Uterus (tissue), 4 donors: Measurements from ENCODE around the gene SPDEF. TPM values are rescaled to one million over a fixed set of nuclear protein-coding genes. Genes with fewer than 3 reads are reported as not detected.

Experiments used
- DNase-seq, 2 donors: peaks; one replicate each; pipeline ENCODE4 v3.0.0-alpha.2; 2019 to 2020
- H3K27ac ChIP-seq, 2 donors: fragments of 200-600 bp; sonication (generic); 1 replicate in 1 of 2; 2 replicates in 1 of 2; pipeline ENCODE4 v1.5.1; 2016 to 2018
- H3K27me3 ChIP-seq, 2 donors: fragments of 200-600 bp; sonication (generic); one replicate each; pipeline ENCODE4 v1.5.1; 2018 to 2019; ENCODE audit warnings: control low read depth in 1 of 2
- H3K36me3 ChIP-seq, 2 donors: fragments of 200-600 bp; sonication (generic); one replicate each; pipeline ENCODE4 v1.5.1; 2019; ENCODE audit warnings: control low read depth in 1 of 2
- H3K4me1 ChIP-seq, 2 donors: fragments of 200-600 bp; sonication (generic); one replicate each; pipeline ENCODE4 v1.5.1; 2018 to 2019; ENCODE audit warnings: control low read depth in 1 of 2
- H3K4me3 ChIP-seq, 2 donors: fragments of 200-600 bp; sonication (generic); 1 replicate in 1 of 2; 2 replicates in 1 of 2; pipeline ENCODE4 v1.5.1; 2018 to 2019; ENCODE audit warnings: mild to moderate bottlenecking in 1 of 2
- H3K9me3 ChIP-seq, 2 donors: fragments of 200-600 bp; sonication (generic); one replicate each; pipeline ENCODE4 v1.5.1; 2019; ENCODE audit warnings: control low read depth in 1 of 2
- POLR2A ChIP-seq, 2 donors: fragments of 450-650 bp; IDR thresholded peaks; one replicate each; pipeline ENCODE4 v1.6.1; 2016; ENCODE audit warnings: antibody characterized with exemption in 2 of 2, mild to moderate bottlenecking in 1 of 2, moderate library complexity in 1 of 2
- intact Hi-C: fragments of 100-400 bp; cut with DNase I; formaldehyde crosslinking; loops from one replicate; pipeline ENCODE4 v1.15.1; 2023; ENCODE audit warnings: low total_unique reads
- total RNA-seq, 4 donors: library from RNA; depleted of rRNA in 3 of 4; stranded (reverse); fragments of >200 nt in 3 of 4; gene quantifications; one replicate each; pipeline versions ENCODE4 v1.1.0 to v1.2.4, GENCODE V29; 2014 to 2023
- TF ChIP-seq, protein P1 (sequence below), 4 experiments: fragments of 200-600 bp in 2 of 4; fragments of 450-650 bp in 2 of 4; sonication (generic) in 2 of 4; IDR thresholded peaks; one replicate each; pipeline ENCODE4 v1.5.1; 2016 to 2019; ENCODE audit warnings: antibody characterized with exemption in 4 of 4, mild to moderate bottlenecking in 2 of 4, moderate library complexity in 1 of 4
- donor health status: DM: yes; HTN: yes; CAD: no.

SPDEF gene
- 1 to 10 TPM in 1 of 4 donors, under 1 TPM in 1, not detected in 2; 0.52 to 1.5 TPM for total RNA-seq

DNA sequence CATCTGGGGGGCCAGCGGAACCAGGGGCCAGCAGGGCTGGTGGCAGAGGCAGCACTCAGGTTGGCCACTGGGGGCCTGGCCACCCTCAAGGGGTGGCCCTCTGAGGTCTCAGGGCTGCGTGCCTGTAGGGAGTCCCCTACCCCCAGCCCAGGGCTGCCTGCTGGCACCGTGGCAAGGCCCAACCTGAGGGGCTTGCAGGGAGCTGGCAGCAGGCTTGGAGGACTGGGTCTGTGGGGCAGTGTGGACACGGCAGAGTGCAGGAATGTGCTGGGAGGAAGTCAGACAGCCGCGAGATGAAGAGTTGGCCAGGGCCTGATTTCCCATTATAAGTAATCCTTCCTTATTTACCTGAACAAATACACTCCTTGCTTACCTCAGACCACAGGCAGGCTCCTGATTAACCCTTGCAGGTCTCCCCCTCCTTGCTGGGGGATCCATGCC lies at the start of gene SPDEF:
Gene SPDEF (minus strand): TSS at position 299 of the 441 bp plus-strand sequence. CDS start 11,874 bp downstream, outside the sequence.
- no peak for DNase-seq
- H3K27me3 ChIP-seq = no peaks in the 10 kb centered on the region
- no peaks in the 10 kb centered on the region for H3K4me1 ChIP-seq
- H3K9me3 ChIP-seq = no peaks in the 10 kb centered on the region
- intact Hi-C loops = no loop called here
- H3K4me3 ChIP-seq = no peak within 1 kb of the TSS
- no peaks in the 10 kb centered on the region for H3K36me3 ChIP-seq
- TF ChIP-seq POLR2A (IDR thresholded peaks at IDR 0.05) = no peak
- TF ChIP-seq, protein P1, sequence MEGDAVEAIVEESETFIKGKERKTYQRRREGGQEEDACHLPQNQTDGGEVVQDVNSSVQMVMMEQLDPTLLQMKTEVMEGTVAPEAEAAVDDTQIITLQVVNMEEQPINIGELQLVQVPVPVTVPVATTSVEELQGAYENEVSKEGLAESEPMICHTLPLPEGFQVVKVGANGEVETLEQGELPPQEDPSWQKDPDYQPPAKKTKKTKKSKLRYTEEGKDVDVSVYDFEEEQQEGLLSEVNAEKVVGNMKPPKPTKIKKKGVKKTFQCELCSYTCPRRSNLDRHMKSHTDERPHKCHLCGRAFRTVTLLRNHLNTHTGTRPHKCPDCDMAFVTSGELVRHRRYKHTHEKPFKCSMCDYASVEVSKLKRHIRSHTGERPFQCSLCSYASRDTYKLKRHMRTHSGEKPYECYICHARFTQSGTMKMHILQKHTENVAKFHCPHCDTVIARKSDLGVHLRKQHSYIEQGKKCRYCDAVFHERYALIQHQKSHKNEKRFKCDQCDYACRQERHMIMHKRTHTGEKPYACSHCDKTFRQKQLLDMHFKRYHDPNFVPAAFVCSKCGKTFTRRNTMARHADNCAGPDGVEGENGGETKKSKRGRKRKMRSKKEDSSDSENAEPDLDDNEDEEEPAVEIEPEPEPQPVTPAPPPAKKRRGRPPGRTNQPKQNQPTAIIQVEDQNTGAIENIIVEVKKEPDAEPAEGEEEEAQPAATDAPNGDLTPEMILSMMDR (IDR thresholded peaks at IDR 0.05) = no peak
- H3K27ac ChIP-seq = no peak within 1 kb of the TSS

DNA sequence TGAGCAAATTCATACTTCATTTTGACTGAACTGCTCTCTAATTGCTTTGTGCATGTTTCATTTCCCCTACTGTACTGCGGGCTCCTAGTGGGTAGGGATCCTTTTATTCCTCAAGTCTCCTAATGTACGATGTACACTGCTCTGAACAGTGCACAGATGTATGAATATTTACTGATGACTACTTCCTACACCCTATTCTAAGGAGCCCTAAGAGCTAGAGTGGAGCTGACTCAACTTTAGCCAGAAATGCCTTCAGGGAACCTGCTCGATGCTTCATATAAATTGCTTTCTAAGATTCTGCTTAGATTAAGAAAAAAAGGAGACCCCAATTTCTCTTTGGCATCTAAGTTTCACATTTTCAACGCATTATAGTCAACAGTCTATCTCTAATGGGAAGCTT lies 47.6 kb upstream of the SPDEF start:
- no peaks in the 10 kb centered on the region for H3K36me3 ChIP-seq
- H3K27ac ChIP-seq = no peak overlapping the region
- H3K4me1 ChIP-seq = peaks cover 0 to 5% of the 10 kb centered on the region in 2 donors
- no peaks in the 10 kb centered on the region for H3K27me3 ChIP-seq
- intact Hi-C loops = no loop called here
- TF ChIP-seq, protein P1 (IDR thresholded peaks at IDR 0.05) = no peak
- no peak for TF ChIP-seq POLR2A (IDR thresholded peaks at IDR 0.05)
- H3K9me3 ChIP-seq = no peaks in the 10 kb centered on the region
- no peak for DNase-seq
- H3K4me3 ChIP-seq = no peak overlapping the region

DNA sequence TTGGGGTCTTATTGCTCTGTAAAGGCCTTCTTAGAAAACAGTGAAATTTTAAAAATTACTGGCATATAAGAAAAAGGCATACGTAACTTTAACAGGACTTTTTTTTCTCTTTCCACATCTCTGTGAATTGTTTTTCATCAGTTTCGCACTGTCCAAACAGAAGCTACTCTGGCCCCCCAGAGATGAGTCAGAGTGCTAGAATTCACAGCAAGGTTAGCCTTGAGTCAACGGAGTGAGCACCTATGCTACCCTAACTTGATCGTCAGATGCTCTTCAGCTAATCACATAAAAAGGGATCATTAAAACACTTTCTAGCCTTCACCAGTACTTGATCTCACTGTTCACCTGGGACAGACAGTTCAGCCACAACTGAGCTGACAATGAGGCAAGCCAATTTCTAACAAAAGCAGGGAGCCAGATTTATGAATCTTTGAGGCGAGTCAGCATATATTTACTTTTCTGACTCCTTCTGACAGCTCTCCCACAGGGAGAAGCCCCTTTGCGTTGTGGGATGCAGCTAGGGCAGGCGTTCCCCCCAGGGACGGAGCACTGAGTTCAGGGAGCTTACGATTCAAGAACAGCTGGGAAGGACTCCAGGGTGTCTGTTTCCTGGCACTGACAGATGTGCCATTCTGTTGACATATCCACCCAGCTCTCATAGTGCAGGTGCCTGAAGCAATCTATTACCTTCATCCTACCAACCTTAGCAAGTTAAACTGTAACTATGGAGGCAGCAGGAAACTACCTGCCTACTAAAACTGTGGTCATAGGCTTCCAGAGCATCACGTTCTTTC lies 46.4 kb upstream of the SPDEF start:
- H3K36me3 ChIP-seq = no peaks in the 10 kb centered on the region
- no peaks in the 10 kb centered on the region for H3K9me3 ChIP-seq
- intact Hi-C loops = no loop called here
- H3K27ac ChIP-seq = no peak overlapping the region
- no peak overlapping the region for H3K4me3 ChIP-seq
- TF ChIP-seq POLR2A (IDR thresholded peaks at IDR 0.05) = no peak
- TF ChIP-seq, protein P1 (IDR thresholded peaks at IDR 0.05) = no peak
- H3K4me1 ChIP-seq = peaks cover 0 to 5% of the 10 kb centered on the region in 2 donors
- no peak for DNase-seq
- no peaks in the 10 kb centered on the region for H3K27me3 ChIP-seq

DNA sequence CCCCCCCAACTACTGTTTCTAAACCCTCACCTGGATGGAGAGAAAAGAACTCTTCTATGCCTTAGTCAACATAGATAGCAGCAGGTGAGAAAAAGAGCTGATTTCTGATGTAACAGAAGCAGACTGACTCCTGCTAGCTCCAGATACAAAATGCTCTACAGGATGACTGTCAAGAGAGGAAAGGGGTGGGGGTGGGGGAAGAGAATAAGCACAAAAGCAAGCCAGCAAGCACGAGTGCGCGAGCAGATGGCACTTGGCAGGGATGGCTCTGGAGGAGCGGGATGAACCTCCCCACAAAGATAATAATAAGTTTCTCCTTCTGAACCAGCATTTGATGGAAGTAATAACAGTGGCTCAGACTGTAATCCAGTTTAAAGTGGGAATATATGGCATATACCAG lies 45.6 kb upstream of the SPDEF start:
- Histone ChIP-seq H3K4me3 (no peak overlapping the region), H3K4me1 (peaks cover 0 to 5% of the 10 kb centered on the region in 2 donors), H3K27me3 (no peaks in the 10 kb centered on the region), H3K36me3 (no peaks in the 10 kb centered on the region), H3K9me3 (no peaks in the 10 kb centered on the region), H3K27ac (no peak overlapping the region)
- no peak for DNase-seq
- no peak for TF ChIP-seq POLR2A (IDR thresholded peaks at IDR 0.05)
- TF ChIP-seq, protein P1 (IDR thresholded peaks at IDR 0.05) = no peak
- intact Hi-C loops = no loop called here

DNA sequence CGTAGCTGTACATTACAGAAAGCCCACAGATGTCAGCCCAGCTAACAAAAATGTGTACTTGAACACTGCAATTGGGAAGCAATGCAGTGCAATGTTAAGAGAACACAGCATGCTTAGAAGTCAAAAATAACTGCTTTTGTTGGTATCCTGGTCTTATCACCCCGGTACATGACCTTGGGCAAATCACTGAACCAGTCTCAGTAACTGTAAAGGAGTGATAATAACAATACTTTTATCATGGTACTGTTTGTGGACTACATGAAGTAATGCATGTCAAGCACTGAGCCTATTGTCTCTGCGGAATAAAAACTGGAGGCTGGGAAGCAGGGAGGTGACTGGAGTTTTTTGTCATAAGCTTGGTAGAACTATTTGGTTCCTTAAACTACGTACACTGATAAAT lies 44.7 kb upstream of the SPDEF start:
- DNase-seq = no peak
- intact Hi-C loops = no loop called here
- no peaks in the 10 kb centered on the region for H3K9me3 ChIP-seq
- H3K4me3 ChIP-seq = no peak overlapping the region
- TF ChIP-seq, protein P1 (IDR thresholded peaks at IDR 0.05) = no peak
- TF ChIP-seq POLR2A (IDR thresholded peaks at IDR 0.05) = no peak
- no peaks in the 10 kb centered on the region for H3K27me3 ChIP-seq
- H3K4me1 ChIP-seq = peaks cover 0 to 5% of the 10 kb centered on the region in 2 donors
- H3K27ac ChIP-seq = no peak overlapping the region
- H3K36me3 ChIP-seq = no peaks in the 10 kb centered on the region
